ENCODE measurements around the gene RAD54L2.
A peak's percentile ranks its signal among the peaks of the same experiment; 100 is the strongest.
"Not testable (repeated sequence)": the region's sequence is repeated elsewhere in the genome, so short reads cannot be mapped to it uniquely, and the experiment has no call there.

Gene RAD54L2

GRCh38 chr3:51539291-51539941 lies 897 bp downstream of the RAD54L2 start:
- peak; percentile 13 for DNase-seq (ENCODE audit: low spot score)

- not testable (repeated sequence) for DNase-seq (ENCODE audit: low spot score)
Observed at GRCh38 chr3:51542596-51542995, 4.1 kb downstream of the RAD54L2 start.

- no peak for DNase-seq (ENCODE audit: low spot score)
Observed at GRCh38 chr3:51544011-51544775, 5.7 kb downstream of the RAD54L2 start.

- DNase-seq (ENCODE audit: low spot score): no peak
Observed at GRCh38 chr3:51547274-51547673, 8.8 kb downstream of the RAD54L2 start.

GRCh38 chr3:51549311-51549710 lies 10.8 kb downstream of the RAD54L2 start:
- no peak for DNase-seq (ENCODE audit: low spot score)

GRCh38 chr3:51550080-51550819 lies 11.7 kb downstream of the RAD54L2 start:
- no peak for DNase-seq (ENCODE audit: low spot score)

GRCh38 chr3:51557993-51558392 lies 19.5 kb downstream of the RAD54L2 start:
- DNase-seq (ENCODE audit: low spot score): no peak

- DNase-seq (ENCODE audit: low spot score): no peak
Observed at GRCh38 chr3:51559411-51559888, 20.9 kb downstream of the RAD54L2 start.

GRCh38 chr3:51559961-51560360 lies 21.4 kb downstream of the RAD54L2 start:
- DNase-seq (ENCODE audit: low spot score): no peak

- not testable (repeated sequence) for DNase-seq (ENCODE audit: low spot score)
Observed at GRCh38 chr3:51562403-51562802, 23.9 kb downstream of the RAD54L2 start.

- no peak for DNase-seq (ENCODE audit: low spot score)
Observed at GRCh38 chr3:51568036-51568435, 29.5 kb downstream of the RAD54L2 start.

- DNase-seq (ENCODE audit: low spot score): no peak
Observed at GRCh38 chr3:51568996-51569395, 30.5 kb downstream of the RAD54L2 start.

GRCh38 chr3:51578238-51578637 lies 39.7 kb downstream of the RAD54L2 start:
- no peak for DNase-seq (ENCODE audit: low spot score)

GRCh38 chr3:51580418-51580817 lies 41.9 kb downstream of the RAD54L2 start:
- DNase-seq (ENCODE audit: low spot score): no peak

GRCh38 chr3:51581524-51581923 lies 43.0 kb downstream of the RAD54L2 start:
- no peak for DNase-seq (ENCODE audit: low spot score)

- DNase-seq (ENCODE audit: low spot score): no peak
Observed at GRCh38 chr3:51585197-51585596, 46.7 kb downstream of the RAD54L2 start.

GRCh38 chr3:51585871-51586270 lies 47.4 kb downstream of the RAD54L2 start:
- no peak for DNase-seq (ENCODE audit: low spot score)

Measured in hematopoietic multipotent progenitor cell treated with erythropoietin and hydrocortisone succinate and interleukin-3 and kit ligand, for 15 days (in vitro differentiated cells).